ENCODE results near the gene TMEM63A. TPM values are rescaled to one million over a fixed set of nuclear protein-coding genes. Genes with fewer than 3 reads are reported as not detected.

Gene TMEM63A
- total RNA-seq, 4 donors from 2014 or later = 104 to 256 (median 180) TPM

GRCh38 chr1:225835856-225836255, 46.3 kb downstream of the TMEM63A start:
- intact Hi-C loops (cut with DNase I; ENCODE audit: low total_unique reads) (no loop called here), in situ Hi-C loops (cut with MboI; ENCODE audit: low pct_ligation_motif_present in 1 of 4, low pct_unique_long_range_greater_than_20kb in 1 of 4, low sequenced_read_pairs in 3 of 4) (no loop called here)
- Histone ChIP-seq H3K27me3 (no peaks in the 10 kb centered on the region), H3K27ac (peak overlapping the region in 1 of 4 donors; percentile 25), H3K4me3 (no peak overlapping the region), H3K4me1 (peaks cover 0 to 10% (median 0%) of the 10 kb centered on the region in 4 donors), H3K9me3 (no peaks in the 10 kb centered on the region), H3K36me3 (peaks cover 0 to 15% (median 7%) of the 10 kb centered on the region in 4 donors)
- no peak for DNase-seq
- TF ChIP-seq CTCF (IDR thresholded peaks at IDR 0.05) (no peak), EP300 (IDR thresholded peaks at IDR 0.05; ENCODE audit: low read depth) (no peak), POLR2A (IDR thresholded peaks at IDR 0.05) (no peak), POLR2AphosphoS5 (IDR thresholded peaks at IDR 0.05) (no peak)
- 27 to 31% methylated on average over 2 to 3 of the region's 3 CpGs for WGBS, 2 donors (ENCODE audit: low coverage in 1 of 2)

- Histone ChIP-seq H3K4me1 (peaks cover 0 to 10% (median 0%) of the 10 kb centered on the region in 4 donors), H3K36me3 (peaks cover 0 to 20% (median 8%) of the 10 kb centered on the region in 4 donors), H3K4me3 (no peak overlapping the region), H3K27me3 (no peaks in the 10 kb centered on the region), H3K9me3 (no peaks in the 10 kb centered on the region), H3K27ac (peak overlapping the region; percentile 34 to 68 (median 36))
- in situ Hi-C loops (cut with MboI; ENCODE audit: low pct_ligation_motif_present in 1 of 4, low pct_unique_long_range_greater_than_20kb in 1 of 4, low sequenced_read_pairs in 3 of 4) (no loop called here), intact Hi-C loops (cut with DNase I; ENCODE audit: low total_unique reads) (no loop called here)
- TF ChIP-seq CTCF (IDR thresholded peaks at IDR 0.05) (no peak), POLR2AphosphoS5 (IDR thresholded peaks at IDR 0.05) (peak in 2 of 3 donors; percentile 7 to 20), POLR2A (IDR thresholded peaks at IDR 0.05) (no peak)
- DNase-seq = no peak
- 75 to 80% methylated on average over 1 to 7 of the region's 7 CpGs for WGBS, 2 donors (ENCODE audit: low coverage in 1 of 2)
Measured at GRCh38 chr1:225834417-225835329, 47.5 kb downstream of the TMEM63A start.

GRCh38 chr1:225830841-225831240, 51.3 kb downstream of the TMEM63A start:
- Histone ChIP-seq H3K36me3 (peaks cover 0 to 16% (median 8%) of the 10 kb centered on the region in 4 donors), H3K9me3 (no peaks in the 10 kb centered on the region), H3K4me3 (no peak overlapping the region), H3K27me3 (no peaks in the 10 kb centered on the region), H3K27ac (no peak overlapping the region), H3K4me1 (peaks cover 0 to 9% (median 0%) of the 10 kb centered on the region in 4 donors)
- 58 to 90% methylated on average over 2 to 6 of the region's 6 CpGs for WGBS, 2 donors (ENCODE audit: low coverage in 1 of 2)
- no peak for TF ChIP-seq POLR2AphosphoS5 (IDR thresholded peaks at IDR 0.05)
- no peak for TF ChIP-seq CTCF (IDR thresholded peaks at IDR 0.05)
- TF ChIP-seq EP300 (IDR thresholded peaks at IDR 0.05; ENCODE audit: low read depth) = no peak
- no peak for TF ChIP-seq POLR2A (IDR thresholded peaks at IDR 0.05)
- in situ Hi-C loops (cut with MboI; ENCODE audit: low pct_ligation_motif_present in 1 of 4, low pct_unique_long_range_greater_than_20kb in 1 of 4, low sequenced_read_pairs in 3 of 4) = no loop called here
- DNase-seq = no peak
- intact Hi-C loops (cut with DNase I; ENCODE audit: low total_unique reads) = no loop called here

GRCh38 chr1:225828706-225829345, 53.4 kb downstream of the TMEM63A start:
- Histone ChIP-seq H3K27ac (no peak overlapping the region), H3K9me3 (no peaks in the 10 kb centered on the region), H3K4me3 (no peak overlapping the region), H3K4me1 (peaks cover 0 to 4% (median 0%) of the 10 kb centered on the region in 4 donors), H3K36me3 (peaks cover 0 to 16% (median 8%) of the 10 kb centered on the region in 4 donors), H3K27me3 (no peaks in the 10 kb centered on the region)
- in situ Hi-C loops (cut with MboI; ENCODE audit: low pct_ligation_motif_present in 1 of 4, low pct_unique_long_range_greater_than_20kb in 1 of 4, low sequenced_read_pairs in 3 of 4) = no loop called here
- TF ChIP-seq CTCF (IDR thresholded peaks at IDR 0.05) = no peak
- TF ChIP-seq EP300 (IDR thresholded peaks at IDR 0.05; ENCODE audit: low read depth) = no peak
- no peak for TF ChIP-seq POLR2AphosphoS5 (IDR thresholded peaks at IDR 0.05)
- no peak for TF ChIP-seq POLR2A (IDR thresholded peaks at IDR 0.05)
- DNase-seq = no peak
- intact Hi-C loops (cut with DNase I; ENCODE audit: low total_unique reads) = loop anchor here (1.0 kb wide), 1 partner anchor 23 kb away; no protein-coding TSS in a partner anchor
- 91% methylated on average over 14 of the region's 14 CpGs; no CpG with 5 or more reads in 1 of the 2 donors for WGBS, 2 donors (ENCODE audit: low coverage in 1 of 2)

All from transverse colon (tissue), 4 donors.